DLD1 (cell line): Measurements from ENCODE around the gene TIMP1.

ENCODE experiments used
- in situ Hi-C: cut with HindIII; loops from 2 replicates; pipeline ENCODE4 v1.10.0; 2017; ENCODE audit warnings: low sequenced_read_pairs

The TIMP1 gene

DNA sequence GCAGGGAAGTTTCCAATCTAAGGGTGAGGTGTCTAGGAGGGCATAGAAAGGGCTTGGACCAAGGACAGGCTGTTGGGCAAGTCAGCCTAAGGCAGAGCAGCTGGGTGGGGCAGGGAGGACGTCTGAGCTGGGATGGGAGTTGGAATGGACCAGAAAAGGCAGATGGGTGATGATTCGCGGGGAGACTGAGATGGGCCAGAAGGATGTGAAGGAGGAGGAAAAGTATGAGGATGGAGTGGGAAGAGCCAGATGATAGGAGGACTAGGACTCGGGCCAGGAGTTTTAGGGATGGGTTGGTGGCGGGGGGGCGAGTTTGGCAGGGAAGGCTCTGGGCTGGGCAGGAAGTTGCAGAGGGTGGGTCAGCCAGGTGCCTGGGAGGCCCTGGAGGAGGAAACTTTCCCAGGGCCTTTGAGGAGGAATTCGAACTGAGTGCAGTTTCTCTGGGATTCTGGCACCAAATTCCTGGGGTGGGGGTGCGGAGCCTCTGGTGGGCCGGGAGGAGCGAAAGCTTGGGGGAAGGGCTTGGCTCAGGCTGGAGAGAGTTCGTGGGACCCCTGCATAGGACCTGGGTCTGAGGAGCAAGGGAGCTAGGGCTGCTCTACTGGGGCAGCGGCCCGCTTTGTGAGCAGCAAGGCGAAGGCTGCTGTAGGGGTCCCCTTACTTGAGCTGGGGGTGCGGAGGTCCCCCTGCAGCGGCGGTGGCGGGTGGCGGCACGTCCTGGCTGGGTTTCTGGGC, 8.7 kb upstream of the TIMP1 start:
- in situ Hi-C loops, result no loop called here

GRCh38 chrX:47574076-47574546, 8.1 kb upstream of the TIMP1 start:
- in situ Hi-C loops, result no loop called here

DNA sequence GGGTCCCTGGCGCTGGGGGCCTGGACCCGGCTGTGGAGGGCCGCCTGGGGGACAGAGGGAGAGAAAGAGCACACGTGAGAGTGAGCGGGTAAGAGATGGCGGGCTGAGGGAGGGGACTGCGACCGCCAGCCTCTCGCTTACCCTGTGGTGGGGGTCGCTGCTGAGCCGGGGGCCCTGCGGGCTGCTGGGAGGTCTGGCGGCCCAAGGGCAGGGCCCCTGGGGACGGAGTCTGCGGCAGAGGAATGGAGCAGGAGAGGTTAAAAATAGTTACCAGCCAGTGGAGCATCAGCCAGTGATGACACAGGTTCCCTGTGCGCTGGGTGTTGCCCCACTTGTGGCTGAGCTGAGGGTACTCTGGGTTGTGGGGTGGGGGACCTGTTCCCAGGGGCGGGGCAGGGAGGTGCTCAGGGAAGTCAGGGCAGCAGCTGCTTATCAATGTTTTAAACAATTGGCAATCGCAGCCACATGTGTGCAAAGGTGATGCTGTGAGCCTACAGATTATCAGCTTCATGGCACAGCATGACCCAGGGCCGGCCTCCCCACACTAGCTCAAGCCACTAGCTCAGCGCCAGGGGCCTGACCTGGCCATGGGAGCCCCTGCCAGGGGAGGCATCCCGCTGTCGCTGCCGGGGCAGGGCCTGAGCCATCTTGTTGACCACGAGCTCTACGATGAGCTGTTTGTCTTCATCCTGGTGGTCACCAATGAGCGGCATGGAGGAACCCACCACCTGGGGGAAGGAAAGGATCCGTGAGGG, 7.5 kb upstream of the TIMP1 start:
- in situ Hi-C loops, result no loop called here

GRCh38 chrX:47576021-47576898, 6.0 kb upstream of the TIMP1 start:
- in situ Hi-C loops, result no loop called here

GRCh38 chrX:47577424-47577823, 4.8 kb upstream of the TIMP1 start:
- in situ Hi-C loops, result no loop called here

DNA sequence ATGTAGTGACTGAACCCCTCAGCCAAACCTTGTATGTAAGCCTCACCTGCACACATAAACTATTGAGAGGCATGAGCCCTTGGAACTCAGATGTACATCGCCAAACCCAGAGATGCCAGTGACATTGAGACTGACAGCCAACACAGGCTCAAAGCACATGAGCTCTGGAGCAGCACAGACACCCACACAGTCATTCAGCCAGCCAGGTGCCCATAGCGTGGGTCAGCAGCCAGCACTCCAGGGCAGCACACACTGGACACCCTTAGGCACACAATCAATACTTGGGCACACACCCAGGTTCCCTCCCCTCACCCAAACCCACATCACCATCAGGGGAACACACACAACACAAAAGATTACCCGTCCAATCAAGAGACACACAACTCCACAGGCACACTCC, 4.3 kb upstream of the TIMP1 start:
- in situ Hi-C loops, result no loop called here

- in situ Hi-C loops, result no loop called here
These were observed 3.5 kb upstream of the TIMP1 start for GRCh38 chrX:47578692-47579091.

DNA sequence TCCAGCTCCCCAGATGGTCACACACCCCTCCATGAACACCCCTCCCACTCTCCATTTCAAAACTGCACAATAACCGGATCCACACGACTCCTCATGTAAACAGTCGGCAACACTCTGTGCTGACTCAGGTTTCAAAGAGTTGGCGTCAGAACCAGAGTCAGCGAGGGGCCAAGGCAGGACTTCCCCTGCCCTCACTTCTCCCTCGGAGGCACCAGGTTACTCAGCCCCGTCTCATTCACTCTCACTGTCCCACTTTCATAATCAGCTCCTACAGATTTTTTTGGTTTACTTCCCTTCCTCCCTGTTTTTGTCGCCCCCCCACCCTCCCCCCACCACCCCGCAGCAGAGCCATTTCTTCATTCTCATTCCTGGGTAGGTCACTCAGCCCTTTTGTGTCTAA, 2.7 kb upstream of the TIMP1 start:
- in situ Hi-C loops, result no loop called here

GRCh38 chrX:47583240-47583861, 1.1 kb downstream of the TIMP1 start:
- in situ Hi-C loops, result no loop called here

- in situ Hi-C loops, result no loop called here
These were observed 2.5 kb downstream of the TIMP1 start for GRCh38 chrX:47584714-47585113.

GRCh38 chrX:47585273-47585672, 3.0 kb downstream of the TIMP1 start:
- in situ Hi-C loops, result no loop called here

- in situ Hi-C loops, result no loop called here
These were observed 4.0 kb downstream of the TIMP1 start for GRCh38 chrX:47586043-47586787.

DNA sequence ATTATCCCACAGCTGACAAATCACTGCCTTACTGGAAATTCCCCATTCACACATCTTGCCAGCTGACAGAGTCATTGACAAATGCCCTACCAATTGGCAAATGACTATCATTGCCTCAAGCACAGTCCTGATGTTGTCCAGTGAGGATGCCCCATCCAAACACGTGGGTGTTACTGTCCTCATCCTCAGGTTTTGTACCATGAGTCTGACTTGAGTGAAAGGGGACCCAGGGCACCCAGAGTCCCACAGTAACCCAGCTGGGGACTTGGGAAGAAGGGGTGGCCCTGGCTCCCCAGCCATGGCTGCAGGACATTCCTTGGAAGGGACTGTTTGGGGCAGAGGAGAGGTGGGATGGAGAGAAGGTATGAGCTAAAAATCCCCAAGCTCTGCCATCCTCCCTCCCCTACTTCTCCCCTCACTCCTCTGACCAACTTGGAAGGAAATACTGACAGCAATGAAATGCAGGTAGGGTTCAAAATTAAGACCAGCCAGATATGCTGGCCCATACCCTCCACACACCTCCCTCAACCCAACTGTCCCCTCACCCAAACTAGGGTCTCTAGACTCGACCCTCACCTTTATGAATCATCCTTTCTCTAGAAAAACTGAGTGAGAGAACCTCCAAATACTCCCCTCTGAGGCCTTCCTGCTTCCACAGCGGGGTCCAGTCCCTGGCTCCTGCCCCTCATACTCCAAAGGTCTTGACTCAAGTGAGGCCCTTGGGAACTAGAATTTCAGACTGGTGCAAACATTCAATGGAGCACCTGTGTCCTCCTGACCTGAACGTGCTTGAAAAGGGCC, 5.1 kb downstream of the TIMP1 start:
- in situ Hi-C loops, result no loop called here

GRCh38 chrX:47587906-47588735, 5.9 kb downstream of the TIMP1 start:
- in situ Hi-C loops, result no loop called here

DNA sequence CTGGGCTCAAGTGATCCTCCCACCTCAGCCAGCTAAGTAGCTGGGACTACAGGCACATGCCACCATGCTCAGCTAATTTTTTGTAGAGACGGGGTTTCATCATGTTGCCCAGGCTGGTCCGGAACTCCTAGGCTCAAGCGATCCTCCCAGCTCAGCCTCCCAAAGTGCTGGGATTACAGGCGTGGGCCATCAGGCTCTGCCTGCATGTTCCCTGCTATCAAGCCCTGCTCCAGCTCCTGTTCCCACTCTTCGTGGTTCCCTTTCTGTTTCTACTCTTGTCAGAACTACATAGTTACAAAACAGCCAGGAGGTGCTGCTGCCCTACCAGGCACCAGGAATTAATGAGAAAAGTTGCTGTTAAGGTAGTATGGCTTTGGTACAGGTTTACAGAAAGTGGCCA, 8.7 kb downstream of the TIMP1 start:
- in situ Hi-C loops, result no loop called here

GRCh38 chrX:47593522-47593921, 11.3 kb downstream of the TIMP1 start:
- in situ Hi-C loops, result no loop called here

- in situ Hi-C loops, result no loop called here
These were observed 13.5 kb downstream of the TIMP1 start for GRCh38 chrX:47595716-47596251.

DNA sequence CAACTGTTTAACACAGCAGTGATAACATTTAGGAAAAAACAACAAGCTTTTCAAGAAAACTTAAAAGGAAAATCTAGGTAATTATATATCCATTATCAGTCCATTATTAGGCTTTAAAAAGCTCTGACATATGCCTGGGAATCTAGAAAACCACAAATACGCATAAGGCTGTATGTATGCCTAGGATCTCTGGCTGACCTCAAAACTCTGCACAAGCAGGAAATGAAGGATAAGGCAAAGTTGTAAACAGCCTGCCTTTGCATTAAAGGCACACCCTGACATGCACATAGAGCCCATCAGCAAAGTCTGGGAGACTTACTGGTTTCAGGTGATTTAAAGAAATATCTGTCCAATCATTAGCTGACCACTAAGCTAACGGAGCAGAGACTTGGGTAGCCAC, 14.0 kb downstream of the TIMP1 start:
- in situ Hi-C loops, result no loop called here
